Measurements from ENCODE around the gene SLC45A1.

DNA sequence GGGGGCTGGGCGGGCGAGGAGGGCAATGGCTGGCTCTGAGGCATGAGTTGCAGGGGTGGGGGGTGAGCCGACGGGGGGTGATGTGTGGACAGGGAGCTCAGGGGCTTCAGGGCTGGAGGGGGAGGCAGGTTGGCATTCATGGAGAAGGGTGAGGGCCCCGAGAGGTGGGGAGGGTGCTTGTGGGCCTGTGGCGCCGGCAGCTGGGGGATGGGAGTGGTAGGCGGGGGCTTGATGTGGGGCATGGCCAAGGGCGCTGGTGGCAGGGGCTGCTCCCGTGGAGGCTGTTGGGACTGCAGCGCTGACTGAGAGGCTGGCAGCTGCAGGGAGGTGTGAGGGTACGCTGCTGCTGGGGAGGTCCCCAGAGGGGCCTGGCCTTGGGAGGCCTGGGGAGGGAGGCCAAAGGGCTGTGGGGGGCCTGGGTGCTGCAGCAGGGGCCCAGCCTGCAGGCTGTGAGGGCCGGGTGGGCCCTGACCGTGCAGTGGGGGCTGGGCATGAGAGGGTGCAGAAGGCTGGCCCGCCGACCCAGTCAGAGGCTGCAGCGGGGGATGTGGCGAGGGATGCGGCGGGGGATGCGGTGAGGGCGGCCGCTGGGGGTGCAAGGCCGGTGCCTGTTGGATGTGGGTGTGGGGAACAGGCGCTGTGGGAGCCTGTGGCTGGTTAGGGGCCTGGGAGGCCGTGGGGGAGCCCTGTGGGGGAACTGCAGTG is 42.7 kb downstream of the SLC45A1 start:
- TF ChIP-seq, protein P1, sequence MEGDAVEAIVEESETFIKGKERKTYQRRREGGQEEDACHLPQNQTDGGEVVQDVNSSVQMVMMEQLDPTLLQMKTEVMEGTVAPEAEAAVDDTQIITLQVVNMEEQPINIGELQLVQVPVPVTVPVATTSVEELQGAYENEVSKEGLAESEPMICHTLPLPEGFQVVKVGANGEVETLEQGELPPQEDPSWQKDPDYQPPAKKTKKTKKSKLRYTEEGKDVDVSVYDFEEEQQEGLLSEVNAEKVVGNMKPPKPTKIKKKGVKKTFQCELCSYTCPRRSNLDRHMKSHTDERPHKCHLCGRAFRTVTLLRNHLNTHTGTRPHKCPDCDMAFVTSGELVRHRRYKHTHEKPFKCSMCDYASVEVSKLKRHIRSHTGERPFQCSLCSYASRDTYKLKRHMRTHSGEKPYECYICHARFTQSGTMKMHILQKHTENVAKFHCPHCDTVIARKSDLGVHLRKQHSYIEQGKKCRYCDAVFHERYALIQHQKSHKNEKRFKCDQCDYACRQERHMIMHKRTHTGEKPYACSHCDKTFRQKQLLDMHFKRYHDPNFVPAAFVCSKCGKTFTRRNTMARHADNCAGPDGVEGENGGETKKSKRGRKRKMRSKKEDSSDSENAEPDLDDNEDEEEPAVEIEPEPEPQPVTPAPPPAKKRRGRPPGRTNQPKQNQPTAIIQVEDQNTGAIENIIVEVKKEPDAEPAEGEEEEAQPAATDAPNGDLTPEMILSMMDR (IDR thresholded peaks at IDR 0.05) = no peak
- TF ChIP-seq POLR2A (IDR thresholded peaks at IDR 0.05) = no peak

All from heart left ventricle (tissue), 13 donors.